AG04450 (cell line): ENCODE data around the gene SFT2D2. TPM values are rescaled to one million over a fixed set of nuclear protein-coding genes. Genes with fewer than 3 reads are reported as not detected.

Experiments
- CTCF ChIA-PET: fragments of 300-600, 350-600 bp; formaldehyde crosslinking; extraction: SDS; loops from one replicate; lab custom pipeline; 2022; ENCODE audit warnings: antibody characterized with exemption, inconsistent platforms; lab: Charles Lee
- POLR2A ChIA-PET: fragments of 350-600 bp; formaldehyde crosslinking; extraction: SDS; loops from one replicate; lab custom pipeline; 2021; ENCODE audit warnings: antibody characterized with exemption, inconsistent platforms; lab: Yijun Ruan, JAX
- DNase-seq: peaks from one replicate; pipeline ENCODE4 v3.0.0-alpha.2; 2011; ENCODE audit warnings: low read depth, low spot score
- H3K27ac ChIP-seq: one replicate; pipeline ENCODE4 v1.5.1; 2012; ENCODE audit warnings: low read depth, low read length, control low read depth
- H3K27me3 ChIP-seq: one replicate; pipeline ENCODE4 v1.6.0; 2012; ENCODE audit warnings: low read length; ENCODE audit not compliant: control insufficient read depth, insufficient read depth
- H3K4me3 ChIP-seq: 2 replicates; pipeline ENCODE4 v1.5.1; 2011; ENCODE audit warnings: mild to moderate bottlenecking, low read depth, low read length, control low read depth
- H3K9me3 ChIP-seq: 2 replicates; pipeline ENCODE4 v1.5.1; 2012; ENCODE audit warnings: low read length; ENCODE audit not compliant: control insufficient read depth, insufficient read depth
- CTCF ChIP-seq: IDR thresholded peaks from 2 replicates; pipeline ENCODE4 v1.5.1; 2011; ENCODE audit warnings: low read depth, low read length, control low read depth, inconsistent platforms
- polyA plus RNA-seq: library from polyadenylated mRNA; depleted of rRNA; stranded (reverse); fragments of >200 nt; gene quantifications from 2 replicates; pipeline ENCODE4 v1.2.3, GENCODE V29; 2011; rRNA removed
- small RNA-seq: library from RNA; depleted of rRNA; stranded (forward); fragments of <200 nt; gene quantifications from one replicate; pipeline ENCODE3, GENCODE V24; 2012; ENCODE audit warnings: low read depth; ENCODE audit not compliant: insufficient read length

Gene SFT2D2
- polyA plus RNA-seq, 1 experiment: 28.4 TPM

GRCh38 chr1:168297019-168297730 is 71.4 kb downstream of the SFT2D2 start:
- no peak for DNase-seq
- no peak overlapping the region for H3K27ac ChIP-seq
- no peaks in the 10 kb centered on the region for H3K9me3 ChIP-seq
- H3K27me3 ChIP-seq: no peaks in the 10 kb centered on the region
- TF ChIP-seq CTCF: no peak
- ChIA-PET CTCF (no interaction called here), POLR2A (no interaction called here)
- no peak overlapping the region for H3K4me3 ChIP-seq

- TF ChIP-seq CTCF: no peak
- Histone ChIP-seq H3K4me3 (no peak overlapping the region), H3K9me3 (no peaks in the 10 kb centered on the region), H3K27me3 (no peaks in the 10 kb centered on the region), H3K27ac (no peak overlapping the region)
- DNase-seq: no peak
- CTCF ChIA-PET: interaction anchor here (0.6 kb wide), 1 partner anchor 59 kb away, joined by 3 read pairs; no protein-coding TSS in a partner anchor
- POLR2A ChIA-PET: no interaction called here
Observed at GRCh38 chr1:168298446-168298845, 72.6 kb downstream of the SFT2D2 start.

GRCh38 chr1:168300626-168301025 is 74.8 kb downstream of the SFT2D2 start:
- ChIA-PET CTCF (interaction anchor here (1.3 kb wide), 1 partner anchor 66 kb away, joined by 4 read pairs; no protein-coding TSS in a partner anchor), POLR2A (no interaction called here)
- Histone ChIP-seq H3K27ac (no peak overlapping the region), H3K27me3 (no peaks in the 10 kb centered on the region), H3K9me3 (no peaks in the 10 kb centered on the region), H3K4me3 (no peak overlapping the region)
- no peak for DNase-seq
- no peak for TF ChIP-seq CTCF

GRCh38 chr1:168301664-168302320 is 76.0 kb downstream of the SFT2D2 start:
- POLR2A ChIA-PET: interaction anchor here (0.6 kb wide), 2 partner anchors 120 to 744 kb away, joined by 4 to 5 read pairs; no protein-coding TSS in a partner anchor
- no peak overlapping the region for H3K4me3 ChIP-seq
- no peak for DNase-seq
- no peak overlapping the region for H3K27ac ChIP-seq
- no peaks in the 10 kb centered on the region for H3K9me3 ChIP-seq
- no peaks in the 10 kb centered on the region for H3K27me3 ChIP-seq
- CTCF ChIA-PET: interaction anchor here (1.2 kb wide), 2 partner anchors 41 to 66 kb away, joined by 5 to 8 read pairs; no protein-coding TSS in a partner anchor
- TF ChIP-seq CTCF: no peak

Small RNA genes lying within 50 kb of the gene (small RNA-seq; reads per million reads assigned to genes)
- gene AL021397.1 (not detected), gene RNU6-1310P (not detected)

Other genes starting within 250 kb of the SFT2D2 start
- gene GPR161, start 89.1 kb upstream of the SFT2D2 start, polyA plus RNA-seq: 14.1 and 19.4 TPM in 2 replicates
- 40.3 and 52.9 TPM in 2 replicates for gene TIPRL, start 47.0 kb upstream of the SFT2D2 start, polyA plus RNA-seq
- 1.0 and 1.3 TPM in 2 replicates for gene TBX19, start 54.9 kb downstream of the SFT2D2 start, polyA plus RNA-seq